Activated T-helper 1 cell treated with anti-CD3 and anti-CD28 coated beads, Interleukin-2, amount 50 U/mL, for 16 hours (primary cell): ENCODE data around the gene TLNRD1.
"Not testable (repeated sequence)": the region's sequence is repeated elsewhere in the genome, so short reads cannot be mapped to it uniquely, and the experiment has no call there.

ENCODE experiments used
- DNase-seq, 2 donors: peaks; one replicate each; pipeline ENCODE4 v3.0.0-alpha.2; 2020; ENCODE audit warnings: low read depth in 1 of 2, low spot score in 1 of 2

The TLNRD1 gene

DNA sequence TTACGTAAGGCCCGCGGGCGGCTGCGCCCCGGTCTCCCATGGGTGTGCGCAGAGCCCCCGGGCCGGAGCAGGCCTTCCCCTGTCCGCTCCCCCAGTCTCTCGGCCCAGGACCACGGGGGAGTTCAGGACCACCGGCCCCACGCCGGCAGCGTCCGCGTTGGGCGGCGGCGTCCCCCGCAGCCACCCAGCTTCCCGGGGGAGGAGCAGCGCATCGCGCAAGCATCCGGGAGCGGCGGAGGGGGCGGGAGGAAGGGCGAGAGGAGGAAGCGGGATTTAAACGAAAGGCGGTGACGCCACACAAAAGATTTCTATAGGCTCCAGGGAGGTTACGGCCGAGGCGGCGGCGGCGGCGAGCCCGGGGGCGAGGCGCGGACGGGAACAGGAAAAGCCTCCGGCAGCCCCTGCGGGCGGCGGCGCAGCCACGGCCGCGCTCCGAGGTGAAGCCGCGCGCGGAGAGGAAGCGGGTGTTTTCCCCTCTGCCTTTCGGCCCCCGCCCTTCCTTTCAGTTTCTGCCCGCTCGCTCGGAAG lies at the start of gene TLNRD1:
Gene TLNRD1 (plus strand): TSS at position 300 of the 528 bp plus-strand sequence. CDS start 1,349 bp downstream, outside the sequence.
- DNase-seq: peak; percentile 58 to 72

DNA sequence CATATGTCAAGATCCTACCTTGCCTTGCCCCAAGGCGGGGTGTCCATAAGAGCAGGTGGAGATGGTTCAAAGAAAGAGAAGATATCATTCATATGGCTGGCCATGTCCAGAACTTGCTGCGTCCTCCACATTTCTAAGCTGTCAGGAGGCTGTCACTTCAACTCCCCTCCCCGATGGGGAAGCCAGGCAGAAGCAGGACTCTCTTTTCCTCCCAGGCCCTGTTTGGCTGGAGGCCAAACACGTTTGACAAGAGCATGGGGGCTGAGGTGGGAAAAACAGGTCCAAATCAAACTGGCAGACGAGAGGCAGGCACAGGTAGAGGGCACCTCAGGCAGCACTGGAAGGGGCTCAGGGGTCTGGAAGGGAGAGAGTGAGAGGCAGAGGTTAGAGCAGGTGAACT lies 48.8 kb upstream of the TLNRD1 start:
- no peak for DNase-seq

DNA sequence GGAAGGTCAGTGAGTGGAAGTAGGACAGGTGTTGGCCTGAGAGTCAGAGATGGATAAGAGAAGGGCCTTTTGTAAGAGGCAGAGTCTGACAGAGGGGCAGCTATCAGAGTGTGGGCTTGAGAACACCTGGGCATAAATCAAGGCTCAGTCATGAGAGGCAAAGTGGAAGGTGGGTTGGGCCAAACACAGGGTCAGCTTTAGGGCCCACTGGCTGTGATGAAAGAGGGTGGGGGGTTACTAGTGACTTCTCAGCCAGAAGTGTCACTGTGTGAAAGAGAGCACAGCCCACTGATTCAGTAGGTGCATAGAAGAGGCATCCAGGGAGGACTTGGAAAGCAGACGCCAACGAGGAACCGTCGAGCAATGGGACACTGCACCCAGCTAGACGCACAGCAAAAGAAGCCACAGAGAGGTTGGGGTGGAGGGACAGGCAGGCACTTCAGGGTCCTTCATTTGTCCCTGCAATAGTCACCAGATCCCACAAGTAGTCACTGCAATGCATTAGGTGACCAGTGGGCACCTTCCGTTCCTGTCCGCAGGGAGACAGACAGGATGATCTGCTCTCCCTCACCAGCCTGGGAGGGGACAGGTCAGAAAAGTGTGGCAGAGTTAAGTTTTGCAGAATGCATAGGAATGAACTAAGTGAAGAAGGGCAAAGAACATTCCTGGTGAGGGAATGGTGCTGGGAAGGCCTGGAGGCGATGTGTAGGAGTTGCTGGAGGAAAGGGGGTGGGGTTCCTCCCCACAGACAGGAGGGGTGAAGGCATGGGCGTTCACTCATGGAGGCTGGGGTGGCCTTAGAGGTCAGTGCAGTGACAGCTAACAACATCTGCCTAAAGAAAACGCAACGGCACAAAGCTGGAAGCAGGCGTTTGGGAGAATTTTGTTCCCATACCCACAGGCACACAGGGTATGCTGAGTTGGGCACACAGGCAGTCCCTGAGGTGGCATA lies 47.4 kb upstream of the TLNRD1 start:
- no peak for DNase-seq

DNA sequence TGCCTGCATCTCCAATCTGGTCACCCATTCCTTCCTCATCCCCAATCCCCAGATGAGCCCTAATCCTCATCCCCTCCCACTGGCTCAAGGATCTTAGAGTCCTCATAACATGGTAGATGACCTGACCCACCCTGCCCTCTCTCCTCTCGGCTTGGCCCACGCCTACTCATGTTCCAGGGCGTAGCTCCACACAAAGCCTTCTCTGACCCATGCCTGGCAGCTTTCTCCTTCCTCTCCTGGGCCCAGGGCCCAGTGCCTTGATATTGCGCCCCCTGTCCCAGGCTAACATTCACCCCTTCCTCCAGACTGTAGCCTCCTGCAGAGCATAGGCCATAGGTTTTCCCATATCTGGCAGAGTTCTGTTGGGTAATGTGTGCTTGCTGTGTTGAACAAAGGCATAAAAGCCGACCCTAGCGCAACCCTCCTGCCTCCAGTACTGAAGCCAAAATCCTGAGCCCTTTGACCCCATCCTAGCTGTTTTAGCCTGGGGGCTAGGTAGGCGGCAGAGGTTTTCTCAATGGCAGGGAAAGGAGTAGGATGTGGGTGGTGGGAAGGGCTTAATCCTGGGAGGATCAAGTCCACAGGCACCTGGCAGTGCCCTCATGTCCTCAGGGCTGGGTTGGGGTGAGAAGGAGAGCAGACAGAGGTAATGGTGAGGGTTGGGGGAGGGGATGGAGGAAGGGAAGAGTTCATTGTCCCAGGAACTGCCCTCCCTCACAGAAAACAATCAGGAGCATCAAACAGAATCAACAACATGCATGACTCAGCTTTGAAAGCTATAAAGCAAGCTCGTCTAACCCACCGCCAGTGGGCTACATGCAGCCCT lies 46.6 kb upstream of the TLNRD1 start:
- DNase-seq: no peak

DNA sequence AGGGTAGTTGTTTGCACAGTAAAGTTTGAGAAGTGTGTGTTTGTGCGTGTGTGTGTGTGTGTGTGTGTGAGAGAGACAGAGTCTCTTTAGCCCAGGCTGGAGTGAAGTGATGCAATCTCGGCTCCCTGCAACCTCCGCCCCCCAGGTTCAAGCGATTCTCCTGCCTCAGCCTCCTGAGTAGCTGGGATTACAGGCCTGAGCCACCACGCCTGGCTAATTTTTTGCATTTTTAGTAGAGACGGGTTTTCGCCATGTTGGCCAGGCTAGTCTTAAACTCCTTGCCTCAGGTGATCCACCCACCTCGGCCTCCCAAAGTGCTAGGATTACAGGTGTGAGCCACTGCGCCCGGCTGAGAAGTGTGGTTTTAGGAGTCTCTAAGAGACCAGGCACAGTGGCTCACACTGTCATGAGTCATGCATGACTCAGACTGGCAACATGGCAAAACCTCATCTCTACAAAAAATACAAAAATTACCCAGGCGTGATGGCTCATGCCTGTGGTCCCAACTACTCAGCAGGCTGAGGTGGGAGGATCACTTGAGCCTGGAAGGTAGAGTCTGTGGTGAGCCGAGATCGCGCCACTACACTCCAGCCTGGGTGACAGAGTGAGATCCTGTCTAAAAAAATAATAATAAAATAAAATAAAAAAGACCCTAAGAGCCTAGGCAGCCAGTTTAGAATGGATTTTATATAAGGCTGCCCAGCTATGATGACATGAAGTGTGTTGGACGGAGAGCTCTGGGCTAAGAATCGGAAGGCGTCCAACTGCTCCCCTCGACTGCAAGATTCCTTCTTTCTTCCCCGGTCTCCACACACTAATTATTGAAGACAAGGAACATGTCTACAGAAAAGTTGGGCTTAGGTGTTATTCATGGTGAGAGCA lies 44.9 kb upstream of the TLNRD1 start:
- DNase-seq: peak in 1 of 2 donors; percentile 17

DNA sequence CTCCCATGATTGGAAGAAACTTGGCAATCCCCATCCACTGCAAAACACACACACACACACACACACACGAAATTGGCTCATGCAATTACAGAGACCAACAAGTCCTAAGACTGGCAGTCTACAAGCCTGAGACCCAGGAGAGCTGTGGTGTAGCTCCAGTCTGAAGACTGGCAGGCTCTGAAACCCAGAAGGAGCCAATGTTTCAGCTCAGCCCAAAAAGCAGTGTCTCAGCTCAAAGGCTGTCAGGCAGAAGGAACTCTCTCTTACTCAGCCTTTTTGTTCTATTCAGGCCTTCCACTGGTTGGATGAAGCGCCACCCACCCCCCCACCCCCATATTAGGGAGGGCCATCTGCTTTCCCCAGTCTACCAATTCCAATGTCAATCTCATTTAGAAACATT lies 43.2 kb upstream of the TLNRD1 start:
- no peak for DNase-seq

DNA sequence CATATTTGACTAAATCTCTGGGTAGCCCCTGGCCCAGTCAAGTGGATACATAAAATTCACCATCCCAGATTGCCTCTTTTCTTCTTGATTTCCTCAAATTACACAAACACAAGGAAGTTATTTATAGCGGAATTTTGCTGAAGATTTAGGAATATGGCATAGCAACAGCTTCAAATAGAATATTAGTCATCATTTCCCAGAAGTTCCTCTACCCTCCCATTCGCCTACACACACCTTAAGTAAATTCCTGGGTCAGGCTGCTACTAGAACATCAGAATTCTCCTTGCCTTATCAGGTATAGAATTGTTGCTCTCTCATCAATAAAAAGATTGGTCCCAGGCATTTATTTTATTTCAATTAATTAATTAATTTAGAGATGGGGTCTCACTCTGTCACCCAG lies 42.7 kb upstream of the TLNRD1 start:
- no peak for DNase-seq

DNA sequence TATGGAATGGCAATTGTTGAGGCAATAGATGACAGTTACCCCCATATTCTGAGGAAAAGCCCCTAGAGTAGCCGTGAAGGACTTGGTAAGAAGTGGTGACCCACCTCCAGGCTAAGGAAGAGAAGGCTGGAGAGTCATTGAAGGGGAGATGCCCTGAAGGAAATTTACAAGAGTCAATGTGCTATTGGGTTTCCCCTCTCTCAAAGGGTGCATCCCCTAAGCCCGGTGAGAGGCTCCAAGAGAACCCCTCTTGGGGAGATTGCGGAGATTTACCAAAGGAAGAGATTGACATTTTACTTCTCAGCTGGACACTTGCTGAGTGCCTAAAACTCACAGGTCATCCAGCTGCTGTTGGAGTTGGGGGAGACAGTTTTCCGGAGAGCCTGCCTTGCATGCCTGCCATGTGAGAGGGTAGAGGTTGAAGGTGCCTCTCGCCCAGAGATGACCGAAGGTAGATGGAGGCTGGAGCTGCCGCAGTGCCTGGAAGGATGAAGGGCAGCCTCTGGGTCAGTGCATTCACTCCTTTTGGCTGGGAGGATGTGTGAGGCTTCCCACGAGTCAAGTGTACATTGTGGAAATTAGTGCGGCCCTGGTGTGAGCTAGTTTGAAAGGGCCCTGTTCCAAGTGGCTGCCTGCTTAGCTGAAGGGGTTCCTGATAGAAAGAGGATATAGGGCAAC lies 41.8 kb upstream of the TLNRD1 start:
- no peak for DNase-seq

DNA sequence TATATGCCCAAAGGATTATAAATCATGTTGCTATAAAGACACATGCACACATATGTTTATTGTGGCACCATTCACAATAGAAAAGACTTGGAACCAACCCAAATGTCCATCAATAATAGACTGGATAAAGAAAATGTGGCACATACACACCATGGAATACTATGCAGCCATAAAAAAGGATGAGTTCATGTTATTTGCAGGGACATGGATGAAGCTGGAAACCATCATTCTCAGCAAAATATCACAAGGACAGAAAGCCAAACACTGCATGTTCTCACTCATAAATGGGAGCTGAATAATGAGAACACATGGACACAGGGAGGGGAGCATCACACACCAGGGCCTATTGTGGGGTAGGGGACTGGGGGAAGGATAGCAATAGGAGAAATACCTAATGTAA lies 35.3 kb upstream of the TLNRD1 start:
- not testable (repeated sequence) for DNase-seq

DNA sequence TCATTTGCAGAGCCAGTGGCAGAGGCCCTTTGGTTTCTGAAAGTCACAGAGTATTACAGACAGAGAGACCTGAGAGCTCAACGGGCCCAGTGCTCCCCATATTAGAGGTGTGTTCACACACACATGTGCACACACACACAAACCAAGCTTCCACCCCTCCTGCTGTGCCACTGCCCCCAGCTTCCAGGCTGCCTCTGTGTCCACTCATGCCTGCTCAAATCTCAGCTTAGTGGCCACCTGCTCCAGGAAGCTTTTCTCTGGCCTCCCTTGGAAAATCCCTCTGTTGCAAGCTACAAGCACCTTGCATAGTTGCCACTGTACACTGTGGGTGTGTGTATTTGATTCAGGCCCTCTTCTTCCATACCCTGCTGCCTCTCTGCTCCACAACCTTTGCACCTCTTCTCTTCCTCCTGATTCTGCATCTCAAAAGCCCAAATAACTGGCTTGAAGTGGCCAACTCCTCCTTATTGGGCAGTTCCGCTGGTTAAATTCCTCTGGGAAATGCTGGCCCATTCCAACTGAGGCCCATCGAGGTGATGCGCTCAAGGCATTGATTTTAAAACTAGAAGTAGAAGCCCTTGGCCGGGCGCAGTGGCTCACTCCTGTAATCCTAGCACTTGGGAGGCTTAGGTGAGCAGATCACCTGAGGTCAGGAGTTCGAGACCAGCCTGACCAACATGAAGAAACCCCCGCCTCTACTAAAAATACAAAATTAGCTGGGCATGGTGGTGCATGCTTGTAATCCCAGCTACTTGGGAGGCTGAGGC lies 34.1 kb upstream of the TLNRD1 start:
- DNase-seq: no peak

DNA sequence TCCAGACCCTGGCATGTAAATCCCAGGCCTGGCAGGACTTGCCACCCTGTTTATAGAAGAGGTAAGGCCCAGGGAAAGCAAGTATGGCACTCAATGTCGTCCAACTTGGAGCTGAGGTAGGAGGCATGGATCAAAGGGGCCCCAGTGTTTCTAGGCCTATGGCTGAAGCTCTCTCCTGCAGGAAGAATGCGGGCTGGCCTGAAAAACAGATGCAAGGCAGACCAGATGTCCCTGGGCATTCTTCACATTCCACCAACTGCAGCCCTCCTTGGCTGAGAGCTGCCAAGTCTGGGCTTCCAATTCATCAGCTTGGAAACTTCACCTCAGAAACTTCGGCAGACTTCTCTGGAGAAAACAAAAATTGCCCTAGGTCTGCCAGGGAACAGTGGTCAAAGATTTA lies 33.3 kb upstream of the TLNRD1 start:
- no peak for DNase-seq

DNA sequence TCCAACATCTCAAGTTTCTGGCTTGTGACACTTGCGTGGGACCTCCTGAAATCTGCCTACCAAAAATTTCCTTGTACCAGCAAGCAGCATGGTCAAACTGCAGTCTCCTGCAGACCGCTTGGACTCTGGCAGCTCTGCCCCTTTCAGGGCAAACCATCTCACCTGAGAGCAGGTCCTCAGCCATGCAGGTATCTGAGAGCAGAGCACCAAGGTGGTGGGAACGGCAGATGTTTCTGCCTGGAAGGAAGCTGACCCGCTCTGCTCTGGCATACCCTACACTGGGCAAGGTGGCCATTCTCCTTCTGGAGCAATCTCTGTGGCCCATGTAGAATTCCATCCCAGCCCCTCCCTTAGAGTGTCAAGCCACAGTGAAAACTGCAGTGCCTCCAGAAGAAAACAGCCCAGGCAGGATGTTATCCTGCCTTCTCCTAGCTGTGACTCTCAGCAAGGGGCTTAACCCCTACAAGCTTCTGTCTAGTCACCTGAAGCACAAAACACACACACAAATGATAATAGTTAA lies 32.7 kb upstream of the TLNRD1 start:
- DNase-seq: no peak

DNA sequence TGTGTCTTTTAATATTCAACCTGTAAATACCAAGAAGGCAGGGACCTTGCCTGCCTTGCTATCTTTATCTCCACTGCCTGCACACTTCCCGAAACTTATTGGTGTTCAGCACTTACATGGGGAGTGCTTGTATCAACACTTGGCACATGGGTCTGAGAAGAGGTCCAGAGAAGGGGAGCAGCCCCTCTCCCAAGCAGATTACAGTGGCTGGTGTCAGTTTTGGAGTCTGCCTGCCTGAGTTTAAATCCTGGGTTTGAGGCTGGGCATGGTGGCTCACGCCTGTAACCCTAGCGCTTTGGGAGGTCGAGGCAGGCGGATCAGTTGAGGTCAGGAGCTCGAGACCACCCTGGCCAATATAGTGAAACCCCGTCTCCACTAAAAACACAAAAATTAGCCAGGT lies 31.4 kb upstream of the TLNRD1 start:
- no peak for DNase-seq

DNA sequence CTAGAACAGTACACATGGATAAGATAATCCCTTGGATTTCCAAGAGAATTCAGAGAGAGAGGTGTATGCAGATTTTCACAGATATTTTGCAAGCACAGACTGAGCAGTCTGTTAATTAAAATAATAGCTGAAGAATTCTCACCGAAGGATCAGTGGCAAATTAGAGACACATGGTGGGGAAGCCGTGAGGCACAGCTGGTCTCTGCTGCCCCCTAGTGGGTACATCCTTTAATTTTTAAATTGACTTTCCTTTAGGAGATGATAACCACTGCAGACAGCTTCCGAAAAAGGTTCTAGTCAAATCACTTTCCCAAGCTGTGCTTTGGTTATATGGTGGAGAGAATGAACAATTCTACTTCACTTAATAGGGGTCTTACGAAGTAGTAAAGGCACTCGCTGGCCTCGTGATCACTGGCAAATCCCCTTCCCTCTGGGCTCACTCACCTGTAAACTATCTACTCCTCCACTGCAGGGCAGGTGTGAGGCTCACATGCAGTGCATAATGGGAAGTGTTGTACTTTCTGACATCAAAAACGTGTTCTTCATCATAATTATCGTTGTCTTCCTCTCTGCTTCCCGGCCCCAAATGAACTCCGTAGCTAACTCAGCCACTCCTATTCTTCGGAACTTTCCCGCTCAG lies 30.6 kb upstream of the TLNRD1 start:
- peak; percentile 9 to 26 for DNase-seq

DNA sequence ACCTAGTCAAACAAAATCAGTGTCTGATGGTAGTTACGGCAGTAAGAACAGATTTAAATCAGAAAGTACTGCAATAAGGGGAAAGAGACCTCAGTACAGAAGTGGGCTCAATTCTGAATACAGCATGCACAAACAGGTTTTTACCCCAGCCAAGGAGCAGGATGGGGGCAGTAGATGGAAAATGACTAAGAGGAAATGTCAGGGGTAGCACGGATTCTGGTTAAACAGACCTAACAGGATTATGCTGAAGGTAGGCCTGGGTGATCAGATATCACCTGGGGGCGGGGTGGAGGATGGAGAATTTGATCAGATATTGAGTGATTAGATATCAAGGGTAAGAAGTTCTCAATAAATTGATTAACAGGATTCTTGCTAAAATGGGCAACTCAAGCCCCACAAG lies 30.1 kb upstream of the TLNRD1 start:
- DNase-seq: no peak

DNA sequence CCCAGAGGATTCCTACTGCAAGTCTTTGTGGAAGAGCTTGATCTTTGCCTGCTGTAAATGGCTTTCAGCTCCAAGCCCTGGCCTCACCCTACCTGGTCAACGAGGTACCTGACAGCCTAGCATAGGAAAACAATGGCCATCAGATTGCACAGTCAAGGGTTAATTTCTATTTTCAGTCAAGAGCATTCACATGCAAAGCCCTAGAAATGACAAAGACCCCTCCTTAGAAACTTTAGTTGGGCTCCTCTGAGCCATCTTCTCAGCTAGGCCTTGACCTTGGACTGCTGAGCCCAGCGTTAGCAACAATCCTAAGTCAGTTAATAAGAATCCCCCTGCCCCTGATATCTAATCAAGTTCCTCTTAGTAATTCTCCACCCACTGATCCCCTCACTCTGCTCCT lies 29.6 kb upstream of the TLNRD1 start:
- DNase-seq: no peak

DNA sequence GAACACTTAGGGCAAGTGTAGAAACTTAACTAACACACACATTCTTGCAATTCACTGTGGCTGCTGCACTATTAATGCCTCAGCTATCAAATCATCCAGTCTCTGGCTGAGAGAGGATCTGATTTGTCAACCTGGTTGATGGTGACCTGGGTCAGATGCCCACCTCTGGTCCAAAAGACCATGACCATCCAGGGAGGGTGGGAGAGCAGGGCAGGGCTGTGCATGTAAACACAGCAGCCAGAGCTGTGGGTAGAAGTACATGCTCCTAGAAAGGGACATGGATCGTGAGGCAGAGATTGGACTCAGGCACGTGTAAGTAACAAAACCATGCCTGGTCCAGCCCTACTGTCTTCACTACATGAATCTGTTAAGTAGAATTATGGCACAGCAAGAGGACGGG lies 28.4 kb upstream of the TLNRD1 start:
- no peak for DNase-seq

DNA sequence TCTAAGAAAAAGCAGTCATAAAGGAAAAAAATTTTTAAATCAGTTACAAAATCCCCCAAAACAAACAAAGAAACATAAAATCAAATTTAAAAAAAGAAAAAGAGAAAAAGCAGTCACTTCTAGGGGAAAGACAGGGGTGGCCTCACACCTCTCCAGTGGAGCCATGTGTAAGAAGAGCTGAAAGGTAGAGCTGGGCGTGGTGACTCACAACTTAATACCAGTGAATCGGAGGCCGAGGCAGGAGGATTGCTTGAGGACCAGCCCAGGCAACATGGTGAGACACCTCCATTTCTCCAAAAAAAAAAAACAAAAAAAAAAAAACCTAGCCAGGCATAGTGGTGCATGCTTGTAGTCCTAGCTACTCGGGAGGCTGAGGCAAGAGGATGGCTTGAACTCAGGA lies 25.8 kb upstream of the TLNRD1 start:
- no peak for DNase-seq

DNA sequence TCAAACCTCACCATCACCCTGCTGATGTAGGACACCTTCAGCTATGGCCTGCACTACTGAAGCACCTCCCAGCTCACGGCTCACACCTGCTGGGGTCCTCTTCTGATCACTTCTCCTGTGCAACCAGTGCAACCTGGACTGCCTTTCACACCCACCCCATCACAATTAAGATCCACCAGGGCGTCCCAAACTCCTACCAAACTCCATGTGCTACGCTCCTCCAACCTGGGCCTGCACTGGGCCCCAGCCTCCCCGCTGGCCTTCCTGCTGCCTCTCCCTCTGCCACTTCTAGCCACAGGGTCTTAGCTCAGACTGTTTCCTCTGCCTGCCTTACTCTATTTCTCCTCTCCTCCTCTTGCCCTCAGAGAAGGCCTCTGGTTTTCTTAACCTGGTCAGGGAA lies 23.9 kb upstream of the TLNRD1 start:
- no peak for DNase-seq
